Glutamatergic neuron (in vitro differentiated cells): ENCODE data around the gene CCDC91. TPM values are rescaled to one million over a fixed set of nuclear protein-coding genes. Genes with fewer than 3 reads are reported as not detected.

ENCODE experiments used
- DNase-seq: peaks from one replicate; pipeline ENCODE4 v3.0.0; 2022
- H3K27ac Mint-ChIP-seq: one replicate; pipeline ENCODE4 v1.8.0; 2020; ENCODE audit warnings: mild to moderate bottlenecking, mixed read lengths, inconsistent platforms; ENCODE audit not compliant: unreplicated experiment
- H3K27me3 Mint-ChIP-seq: one replicate; pipeline ENCODE4 v1.8.0; 2020; ENCODE audit warnings: mild to moderate bottlenecking, moderate library complexity, mixed read lengths, inconsistent platforms; ENCODE audit not compliant: unreplicated experiment
- H3K36me3 Mint-ChIP-seq: one replicate; pipeline ENCODE4 v1.8.0; 2020; ENCODE audit warnings: mild to moderate bottlenecking, mixed read lengths, inconsistent platforms; ENCODE audit not compliant: unreplicated experiment
- H3K4me1 Mint-ChIP-seq: one replicate; pipeline ENCODE4 v1.8.0; 2020; ENCODE audit warnings: mild to moderate bottlenecking, low read depth, mixed read lengths, inconsistent platforms; ENCODE audit not compliant: unreplicated experiment
- H3K4me3 Mint-ChIP-seq: one replicate; pipeline ENCODE4 v1.8.0; 2020; ENCODE audit warnings: mild to moderate bottlenecking, mixed read lengths, inconsistent platforms; ENCODE audit not compliant: unreplicated experiment
- H3K9me3 Mint-ChIP-seq: one replicate; pipeline ENCODE4 v1.8.0; 2020; ENCODE audit warnings: mild to moderate bottlenecking, moderate library complexity, mixed read lengths, inconsistent platforms; ENCODE audit not compliant: unreplicated experiment
- CTCF ChIP-seq: fragments of 200-600 bp; sonication (generic); IDR thresholded peaks from one replicate; pipeline ENCODE4 v1.5.0; 2021; ENCODE audit not compliant: partially characterized antibody, unreplicated experiment
- total RNA-seq: library from RNA; stranded (reverse); fragmentation: NEBNext Ultra II Directional; extraction: Animal tissue kit (Norgen Biotek cat#: 25700); gene quantifications from one replicate; pipeline ENCODE4 v1.2.1, GENCODE V29; 2021; ENCODE audit not compliant: unreplicated experiment

Gene CCDC91
- total RNA-seq, 1 donor from 2014 or later, result 37.3 TPM

GRCh38 chr12:28479683-28480082 lies 289.4 kb downstream of the CCDC91 start:
- Mint-ChIP-seq H3K27ac (no peak overlapping the region), H3K9me3 (peaks cover 6% of the 10 kb centered on the region), H3K36me3 (peaks cover 5% of the 10 kb centered on the region), H3K4me3 (no peak overlapping the region), H3K27me3 (no peaks in the 10 kb centered on the region), H3K4me1 (no peaks in the 10 kb centered on the region)
- no peak for TF ChIP-seq CTCF
- no peak for DNase-seq

GRCh38 chr12:28484156-28484555 lies 293.9 kb downstream of the CCDC91 start:
- no peaks in the 10 kb centered on the region for H3K9me3 Mint-ChIP-seq
- H3K27me3 Mint-ChIP-seq, result no peaks in the 10 kb centered on the region
- TF ChIP-seq CTCF, result no peak
- no peak overlapping the region for H3K27ac Mint-ChIP-seq
- H3K36me3 Mint-ChIP-seq, result no peaks in the 10 kb centered on the region
- H3K4me1 Mint-ChIP-seq, result no peaks in the 10 kb centered on the region
- DNase-seq, result no peak
- H3K4me3 Mint-ChIP-seq, result no peak overlapping the region

GRCh38 chr12:28486521-28486920 lies 296.3 kb downstream of the CCDC91 start:
- Mint-ChIP-seq H3K27me3 (no peaks in the 10 kb centered on the region), H3K36me3 (no peaks in the 10 kb centered on the region), H3K4me3 (no peak overlapping the region), H3K4me1 (peaks cover 6% of the 10 kb centered on the region), H3K9me3 (no peaks in the 10 kb centered on the region), H3K27ac (no peak overlapping the region)
- DNase-seq, result no peak
- TF ChIP-seq CTCF, result no peak

GRCh38 chr12:28489246-28489645 lies 299.0 kb downstream of the CCDC91 start:
- no peaks in the 10 kb centered on the region for H3K27me3 Mint-ChIP-seq
- H3K36me3 Mint-ChIP-seq, result no peaks in the 10 kb centered on the region
- H3K9me3 Mint-ChIP-seq, result peaks cover 1% of the 10 kb centered on the region
- H3K27ac Mint-ChIP-seq, result no peak overlapping the region
- DNase-seq, result no peak
- no peak overlapping the region for H3K4me3 Mint-ChIP-seq
- no peak for TF ChIP-seq CTCF
- H3K4me1 Mint-ChIP-seq, result peaks cover 6% of the 10 kb centered on the region

- Mint-ChIP-seq H3K9me3 (no peaks in the 10 kb centered on the region), H3K27me3 (no peaks in the 10 kb centered on the region), H3K36me3 (no peaks in the 10 kb centered on the region), H3K4me1 (no peaks in the 10 kb centered on the region), H3K27ac (no peak overlapping the region), H3K4me3 (no peak overlapping the region)
- DNase-seq, result no peak
- TF ChIP-seq CTCF, result no peak
Measured at GRCh38 chr12:28497889-28498411, 307.7 kb downstream of the CCDC91 start.
